Sigmoid colon (tissue), 7 donors: Measurements from ENCODE around the gene RAET1L. TPM values are rescaled to one million over a fixed set of nuclear protein-coding genes. Genes with fewer than 3 reads are reported as not detected.
A peak's percentile ranks its signal among the peaks of the same experiment; 100 is the strongest.

Source experiments
- DNase-seq: peaks from one replicate; pipeline ENCODE4 v3.0.0-alpha.2; 2019
- H3K27ac ChIP-seq, 4 donors: fragments of 200-600 bp; sonication (generic); one replicate each; pipeline ENCODE4 v1.5.1; 2016 to 2019; ENCODE audit warnings: mild to moderate bottlenecking in 1 of 4
- H3K27me3 ChIP-seq, 3 donors: fragments of 200-600 bp; sonication (generic); one replicate each; pipeline ENCODE4 v1.5.1; 2019; ENCODE audit warnings: mild to moderate bottlenecking in 1 of 3
- H3K36me3 ChIP-seq, 4 donors: fragments of 200-600 bp; sonication (generic); one replicate each; pipeline ENCODE4 v1.5.1; 2016 to 2019
- H3K4me1 ChIP-seq, 4 donors: fragments of 200-600 bp; sonication (generic); one replicate each; pipeline ENCODE4 v1.5.1; 2017 to 2019
- H3K4me3 ChIP-seq, 4 donors: fragments of 200-600 bp; sonication (generic); one replicate each; pipeline ENCODE4 v1.5.1; 2017 to 2019; ENCODE audit warnings: mild to moderate bottlenecking in 2 of 4, moderate library complexity in 1 of 4
- H3K9me3 ChIP-seq, 4 donors: fragments of 200-600 bp in 3 of 4; sonication (generic) in 3 of 4; one replicate each; pipeline versions ENCODE4 v1.5.1 to v1.6.1; 2013 to 2019
- EP300 ChIP-seq, 4 donors: sonication (generic); formaldehyde crosslinking; IDR thresholded peaks; one replicate each; pipeline ENCODE4 v1.6.1; 2017; ENCODE audit warnings: antibody characterized with exemption in 4 of 4
- POLR2A ChIP-seq, 2 donors: fragments of 450-650 bp; IDR thresholded peaks; one replicate each; pipeline ENCODE4 v1.6.1; 2016; ENCODE audit warnings: antibody characterized with exemption in 2 of 2, mild to moderate bottlenecking in 2 of 2, moderate library complexity in 2 of 2
- POLR2AphosphoS5 ChIP-seq, 4 donors: sonication (generic); formaldehyde crosslinking; IDR thresholded peaks; one replicate each; pipeline ENCODE4 v1.6.1; 2017; ENCODE audit warnings: antibody characterized with exemption in 4 of 4
- WGBS, 2 donors: extraction: QIAGEN DNeasy Blood & Tissue Kit; methylation state at CpG; one replicate each; pipeline ENCODE4 v1.1.7; 2013; 5-methylcytosine and 5-hydroxymethylcytosine counted together
- intact Hi-C: fragments of 100-400 bp; cut with DNase I; formaldehyde crosslinking; loops from one replicate; pipeline ENCODE4 v1.15.1; 2023
- polyA plus RNA-seq, 3 donors: library from polyadenylated mRNA; stranded (reverse); fragments of 200-250 nt; gene quantifications; one replicate each; pipeline ENCODE4 v1.2.3, GENCODE V29; 2013
- total RNA-seq, 4 donors: library from RNA; depleted of rRNA; stranded (reverse); fragments of >200 nt; gene quantifications; one replicate each; pipeline ENCODE4 v1.1.0, GENCODE V29; 2016
- TF ChIP-seq, protein P1 (sequence below), 4 experiments: fragments of 450-650 bp in 3 of 4; fragments of 200-600 bp in 1 of 4; IDR thresholded peaks; one replicate each; pipeline ENCODE4 v1.5.1; 2016 to 2019; ENCODE audit warnings: antibody characterized with exemption in 4 of 4, mild to moderate bottlenecking in 3 of 4, moderate library complexity in 2 of 4
- donor health status: healthy with polysubstance abuse.
- donor health status: Bipolar disorder and iron deficiency.
- donor health status: healthy.

The RAET1L gene
- total and polyA plus RNA-seq, 7 donors: not detected

GRCh38 chr6:150050846-150051245 is 25.5 kb upstream of the RAET1L start:
- 53 to 70% methylated on average over 4 of the region's 4 CpGs for WGBS, 2 donors
- H3K27me3 ChIP-seq: peaks cover 0 to 23% (median 0%) of the 10 kb centered on the region in 3 donors
- no peaks in the 10 kb centered on the region for H3K9me3 ChIP-seq
- no peaks in the 10 kb centered on the region for H3K36me3 ChIP-seq
- intact Hi-C loops: no loop called here
- no peak overlapping the region for H3K27ac ChIP-seq
- no peaks in the 10 kb centered on the region for H3K4me1 ChIP-seq
- no peak for DNase-seq
- no peak overlapping the region for H3K4me3 ChIP-seq
- no peak for TF ChIP-seq POLR2AphosphoS5 (IDR thresholded peaks at IDR 0.05)
- TF ChIP-seq EP300 (IDR thresholded peaks at IDR 0.05): no peak
- no peak for TF ChIP-seq POLR2A (IDR thresholded peaks at IDR 0.05)
- TF ChIP-seq, protein P1, sequence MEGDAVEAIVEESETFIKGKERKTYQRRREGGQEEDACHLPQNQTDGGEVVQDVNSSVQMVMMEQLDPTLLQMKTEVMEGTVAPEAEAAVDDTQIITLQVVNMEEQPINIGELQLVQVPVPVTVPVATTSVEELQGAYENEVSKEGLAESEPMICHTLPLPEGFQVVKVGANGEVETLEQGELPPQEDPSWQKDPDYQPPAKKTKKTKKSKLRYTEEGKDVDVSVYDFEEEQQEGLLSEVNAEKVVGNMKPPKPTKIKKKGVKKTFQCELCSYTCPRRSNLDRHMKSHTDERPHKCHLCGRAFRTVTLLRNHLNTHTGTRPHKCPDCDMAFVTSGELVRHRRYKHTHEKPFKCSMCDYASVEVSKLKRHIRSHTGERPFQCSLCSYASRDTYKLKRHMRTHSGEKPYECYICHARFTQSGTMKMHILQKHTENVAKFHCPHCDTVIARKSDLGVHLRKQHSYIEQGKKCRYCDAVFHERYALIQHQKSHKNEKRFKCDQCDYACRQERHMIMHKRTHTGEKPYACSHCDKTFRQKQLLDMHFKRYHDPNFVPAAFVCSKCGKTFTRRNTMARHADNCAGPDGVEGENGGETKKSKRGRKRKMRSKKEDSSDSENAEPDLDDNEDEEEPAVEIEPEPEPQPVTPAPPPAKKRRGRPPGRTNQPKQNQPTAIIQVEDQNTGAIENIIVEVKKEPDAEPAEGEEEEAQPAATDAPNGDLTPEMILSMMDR (IDR thresholded peaks at IDR 0.05): no peak

GRCh38 chr6:150048099-150048498 is 22.8 kb upstream of the RAET1L start:
- Histone ChIP-seq H3K9me3 (no peaks in the 10 kb centered on the region), H3K36me3 (no peaks in the 10 kb centered on the region), H3K4me3 (no peak overlapping the region), H3K27ac (no peak overlapping the region), H3K4me1 (no peaks in the 10 kb centered on the region), H3K27me3 (peaks cover 0 to 21% (median 0%) of the 10 kb centered on the region in 3 donors)
- no peak for TF ChIP-seq EP300 (IDR thresholded peaks at IDR 0.05)
- no peak for TF ChIP-seq POLR2AphosphoS5 (IDR thresholded peaks at IDR 0.05)
- TF ChIP-seq, protein P1 (IDR thresholded peaks at IDR 0.05): no peak
- TF ChIP-seq POLR2A (IDR thresholded peaks at IDR 0.05): no peak
- intact Hi-C loops: no loop called here
- DNase-seq: no peak
- 64% methylated on average over 4 of the region's 4 CpGs for WGBS, 2 donors

DNA sequence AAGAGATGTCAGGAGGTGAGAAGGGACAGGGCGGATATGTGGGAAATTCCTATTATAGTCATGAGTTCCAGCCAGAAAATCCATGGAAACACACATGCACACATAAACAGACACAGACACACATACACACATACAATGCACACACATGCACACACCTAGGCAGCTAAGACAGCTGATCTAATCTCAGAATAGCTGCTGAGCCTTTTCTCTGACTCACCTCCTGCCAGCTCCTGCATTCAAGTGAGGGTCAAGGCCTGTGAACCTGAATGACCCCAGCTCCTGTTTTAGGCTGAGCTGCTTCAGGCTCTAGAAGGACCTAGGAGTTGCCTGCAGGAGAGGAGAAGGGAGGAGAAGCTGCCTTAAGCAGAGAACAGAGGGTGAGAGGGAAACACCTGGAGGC is 21.6 kb upstream of the RAET1L start:
- Histone ChIP-seq H3K4me3 (no peak overlapping the region), H3K27ac (no peak overlapping the region), H3K27me3 (peaks cover 0 to 14% (median 0%) of the 10 kb centered on the region in 3 donors), H3K9me3 (no peaks in the 10 kb centered on the region), H3K4me1 (no peaks in the 10 kb centered on the region), H3K36me3 (no peaks in the 10 kb centered on the region)
- peak; percentile 26 for DNase-seq
- no peak for TF ChIP-seq EP300 (IDR thresholded peaks at IDR 0.05)
- TF ChIP-seq POLR2AphosphoS5 (IDR thresholded peaks at IDR 0.05): no peak
- no peak for TF ChIP-seq POLR2A (IDR thresholded peaks at IDR 0.05)
- TF ChIP-seq, protein P1 (IDR thresholded peaks at IDR 0.05): no peak
- intact Hi-C loops: no loop called here
- 90 to 92% methylated on average over 1 of the region's 1 CpG for WGBS, 2 donors

GRCh38 chr6:150044621-150045145 is 19.4 kb upstream of the RAET1L start:
- Histone ChIP-seq H3K36me3 (no peaks in the 10 kb centered on the region), H3K27me3 (peaks cover 0 to 31% (median 0%) of the 10 kb centered on the region in 3 donors), H3K27ac (no peak overlapping the region), H3K4me1 (no peaks in the 10 kb centered on the region), H3K4me3 (no peak overlapping the region), H3K9me3 (no peaks in the 10 kb centered on the region)
- DNase-seq: no peak
- 89% methylated on average over 10 of the region's 10 CpGs for WGBS, 2 donors
- intact Hi-C loops: no loop called here
- TF ChIP-seq EP300 (IDR thresholded peaks at IDR 0.05) (no peak), POLR2AphosphoS5 (IDR thresholded peaks at IDR 0.05) (no peak)

- TF ChIP-seq EP300 (IDR thresholded peaks at IDR 0.05) (no peak), POLR2A (IDR thresholded peaks at IDR 0.05) (no peak), POLR2AphosphoS5 (IDR thresholded peaks at IDR 0.05) (no peak)
- TF ChIP-seq, protein P1 (IDR thresholded peaks at IDR 0.05): no peak
- no peak overlapping the region for H3K4me3 ChIP-seq
- 81 to 83% methylated on average over 19 of the region's 19 CpGs for WGBS, 2 donors
- H3K4me1 ChIP-seq: no peaks in the 10 kb centered on the region
- no peak overlapping the region for H3K27ac ChIP-seq
- no peaks in the 10 kb centered on the region for H3K9me3 ChIP-seq
- no peak for DNase-seq
- intact Hi-C loops: no loop called here
- peaks cover under 1 to 41% (median 2%) of the 10 kb centered on the region in 3 donors for H3K27me3 ChIP-seq
- no peaks in the 10 kb centered on the region for H3K36me3 ChIP-seq
Observed at GRCh38 chr6:150043501-150044412, 18.4 kb upstream of the RAET1L start.
